A549 treated with ZK216348 at 1 μM for 4 hours (cell line): ENCODE data around the gene COL5A2. TPM values are rescaled to one million over a fixed set of nuclear protein-coding genes. Genes with fewer than 3 reads are reported as not detected.

Experiments used
- total RNA-seq: library from RNA; stranded (reverse); fragments of 200-300 nt; extraction: Qiagen RNA extraction; gene quantifications from 5 replicates; pipeline ENCODE4 v1.2.3, GENCODE V29; 2022; ENCODE audit warnings: low read depth

COL5A2 gene
- total RNA-seq: 46.6 to 84.6 TPM (median 67.9 TPM) in 5 replicates

DNA sequence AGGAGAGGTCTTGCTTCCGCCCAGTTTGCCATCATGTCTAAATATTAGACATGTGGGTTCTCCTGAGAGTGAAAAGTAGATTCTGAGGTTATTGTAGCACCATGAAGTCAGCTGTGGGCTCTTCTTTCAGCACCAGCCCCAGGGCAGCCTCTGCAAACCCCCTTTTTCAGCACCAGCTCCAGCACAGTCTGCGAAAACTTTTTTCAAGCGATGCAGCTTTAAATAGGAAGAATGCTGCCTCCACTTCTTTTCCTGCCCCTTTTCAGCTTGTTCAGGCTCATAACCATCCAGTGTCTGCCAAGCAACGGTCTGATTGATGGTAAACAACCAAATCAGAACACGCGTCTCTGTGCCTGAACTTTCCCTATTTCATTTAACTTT lies at the start of gene COL5A2:
Gene COL5A2 (minus strand): TSS at position 192 of the 381 bp plus-strand sequence. CDS start 157 bp downstream, at position 35.

Other genes with a start within 250 kb of the COL5A2 start
- 0.11 to 0.28 TPM (median 0.15 TPM) in 5 replicates for gene COL3A1, start 205.4 kb downstream of the COL5A2 start, total RNA-seq